ENCODE measurements around the gene CAPG. TPM values are rescaled to one million over a fixed set of nuclear protein-coding genes. Genes with fewer than 3 reads are reported as not detected.

The CAPG gene
- polyA plus RNA-seq, 2 of the 4 experiments (the other 2 are of a cell fraction), result 57.5 to 81.0 TPM

- Histone ChIP-seq H3K4me3 (no peak overlapping the region), H3K27ac (no peak overlapping the region), H3K4me1 (no peaks in the 10 kb centered on the region), H3K4me2 (no peak overlapping the region), H3K9me3 (no peaks in the 10 kb centered on the region)
- ATAC-seq, result no peak
- ChIA-PET CTCF (interaction anchor here (1.0 to 1.4 kb wide), 3 partner anchors 11 to 172 kb away, joined by 3 to 5 read pairs (median 3); no protein-coding TSS in a partner anchor), POLR2A (no interaction called here)
- no peak for FAIRE-seq
- DNase-seq (ENCODE audit: low read depth in 1 of 2, low spot score in 1 of 2), result no peak
- no peak for TF ChIP-seq HES2 (IDR thresholded peaks at IDR 0.05)
- TF ChIP-seq BCL3 (IDR thresholded peaks at IDR 0.05), result no peak
- TF ChIP-seq ELK1 (IDR thresholded peaks at IDR 0.05; ENCODE audit: low read depth, low read length), result no peak
- TF ChIP-seq FOXS1 (CRISPR knock-in tag; IDR thresholded peaks at IDR 0.05), result no peak
- no peak for TF ChIP-seq EP300 (IDR thresholded peaks at IDR 0.05)
- TF ChIP-seq RFX5 (IDR thresholded peaks at IDR 0.05), result no peak
- TF ChIP-seq RCOR1 (IDR thresholded peaks at IDR 0.05; ENCODE audit: low read depth, low read length), result no peak
- TF ChIP-seq CBX8 (IDR thresholded peaks at IDR 0.05), result no peak
- TF ChIP-seq NPAS2 (CRISPR knock-in tag; IDR thresholded peaks at IDR 0.05; ENCODE audit: borderline replicate concordance), result no peak
- no peak for TF ChIP-seq PHF8 (IDR thresholded peaks at IDR 0.05; ENCODE audit: borderline replicate concordance, low read depth)
- no peak for TF ChIP-seq REST (IDR thresholded peaks at IDR 0.05)
- TF ChIP-seq ZFP36 (IDR thresholded peaks at IDR 0.05; ENCODE audit: borderline replicate concordance, partially characterized antibody), result no peak
- 48% methylated on average over 1 of the region's 1 CpG for WGBS (ENCODE audit: missing lambda C conversion rate)
Observed at GRCh38 chr2:85380048-85380447, 30.1 kb downstream of the CAPG start.

- POLR2A ChIA-PET, result no interaction called here
- TF ChIP-seq NR3C1 (IDR thresholded peaks at IDR 0.05) (no peak), ZSCAN20 (CRISPR knock-in tag; IDR thresholded peaks at IDR 0.05) (no peak), ATOH8 (CRISPR knock-in tag; IDR thresholded peaks at IDR 0.05; ENCODE audit: low read depth) (no peak), MAFK (IDR thresholded peaks at IDR 0.05; ENCODE audit: partially characterized antibody) (no peak)
- DNase-seq (ENCODE audit: low read depth in 1 of 2, low spot score in 1 of 2), result no peak
- Histone ChIP-seq H3K9me3 (no peaks in the 10 kb centered on the region), H3K4me3 (no peak overlapping the region), H3K27ac (no peak overlapping the region), H3K4me1 (no peaks in the 10 kb centered on the region), H3K4me2 (no peak overlapping the region)
- no peak for FAIRE-seq
- CTCF ChIA-PET, result interaction anchor here (0.9 to 1.8 kb wide), 5 partner anchors 11 to 189 kb away, joined by 3 to 6 read pairs (median 3); no protein-coding TSS in a partner anchor
- no peak for ATAC-seq
- WGBS (ENCODE audit: missing lambda C conversion rate), result 87% methylated on average over 5 of the region's 5 CpGs
Observed at GRCh38 chr2:85378257-85378656, 31.9 kb downstream of the CAPG start.

GRCh38 chr2:85377083-85377482 lies 33.1 kb downstream of the CAPG start:
- H3K4me1 ChIP-seq, result no peaks in the 10 kb centered on the region
- WGBS (ENCODE audit: missing lambda C conversion rate), result 89% methylated on average over 11 of the region's 11 CpGs
- no peak for DNase-seq (ENCODE audit: low read depth in 1 of 2, low spot score in 1 of 2)
- no peak overlapping the region for H3K4me3 ChIP-seq
- ChIA-PET POLR2A (no interaction called here), CTCF (interaction anchor here (0.9 to 1.8 kb wide), 8 partner anchors 11 to 260 kb away, joined by 3 to 7 read pairs (median 4); no protein-coding TSS in a partner anchor)
- no peak overlapping the region for H3K4me2 ChIP-seq
- H3K9me3 ChIP-seq, result no peaks in the 10 kb centered on the region
- H3K27ac ChIP-seq, result no peak overlapping the region
- no peak for FAIRE-seq
- ATAC-seq, result no peak
- no peak for TF ChIP-seq BHLHE40 (IDR thresholded peaks at IDR 0.05; ENCODE audit: low read depth, low read length)
- TF ChIP-seq SREBF2 (IDR thresholded peaks at IDR 0.05), result no peak
- no peak for TF ChIP-seq PHF8 (IDR thresholded peaks at IDR 0.05; ENCODE audit: borderline replicate concordance, low read depth)
- TF ChIP-seq ZSCAN20 (CRISPR knock-in tag; IDR thresholded peaks at IDR 0.05), result no peak
- no peak for TF ChIP-seq MAFK (IDR thresholded peaks at IDR 0.05; ENCODE audit: partially characterized antibody)
- TF ChIP-seq HOXB5 (CRISPR knock-in tag; IDR thresholded peaks at IDR 0.05), result no peak
- no peak for TF ChIP-seq HMGXB4 (CRISPR knock-in tag; IDR thresholded peaks at IDR 0.05; ENCODE audit: borderline replicate concordance)
- TF ChIP-seq RNF2 (IDR thresholded peaks at IDR 0.05; ENCODE audit: borderline replicate concordance, low read depth), result no peak
